ENCODE data around the gene SDCBP2.

The SDCBP2 gene

DNA sequence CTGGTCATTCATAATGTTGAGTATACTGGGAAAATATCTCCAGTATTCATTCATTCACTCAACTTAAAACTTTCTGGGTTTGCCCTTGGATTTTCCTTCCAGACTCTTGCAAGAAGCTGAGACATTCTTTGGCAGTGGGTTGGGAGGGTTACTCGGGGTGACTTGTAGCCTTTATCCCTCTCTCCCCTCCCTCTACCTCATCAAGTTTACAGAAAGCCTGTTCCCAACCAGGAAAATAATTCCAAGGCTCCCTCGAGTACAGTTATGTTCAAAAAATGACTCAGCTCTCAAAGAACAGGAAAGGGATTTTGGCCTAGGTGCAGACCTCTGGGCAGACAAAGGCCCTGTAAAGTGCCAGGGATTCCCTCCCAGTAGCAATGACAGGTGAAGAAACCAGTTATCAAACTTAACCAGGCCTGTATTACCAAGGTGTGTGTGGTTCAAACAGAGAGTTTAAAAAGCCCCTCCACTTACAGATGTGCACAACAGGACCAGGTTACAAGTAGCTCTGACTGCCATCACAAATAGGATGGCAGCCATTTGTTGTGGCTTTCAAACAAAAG, 41.7 kb upstream of the SDCBP2 start:
- no peak overlapping the region for H3K4me3 ChIP-seq (replicated peaks; ENCODE audit: low read depth, low read length)
- DNase-seq (ENCODE audit: extremely low read depth, low read depth) = no peak
- TF ChIP-seq, protein P1, sequence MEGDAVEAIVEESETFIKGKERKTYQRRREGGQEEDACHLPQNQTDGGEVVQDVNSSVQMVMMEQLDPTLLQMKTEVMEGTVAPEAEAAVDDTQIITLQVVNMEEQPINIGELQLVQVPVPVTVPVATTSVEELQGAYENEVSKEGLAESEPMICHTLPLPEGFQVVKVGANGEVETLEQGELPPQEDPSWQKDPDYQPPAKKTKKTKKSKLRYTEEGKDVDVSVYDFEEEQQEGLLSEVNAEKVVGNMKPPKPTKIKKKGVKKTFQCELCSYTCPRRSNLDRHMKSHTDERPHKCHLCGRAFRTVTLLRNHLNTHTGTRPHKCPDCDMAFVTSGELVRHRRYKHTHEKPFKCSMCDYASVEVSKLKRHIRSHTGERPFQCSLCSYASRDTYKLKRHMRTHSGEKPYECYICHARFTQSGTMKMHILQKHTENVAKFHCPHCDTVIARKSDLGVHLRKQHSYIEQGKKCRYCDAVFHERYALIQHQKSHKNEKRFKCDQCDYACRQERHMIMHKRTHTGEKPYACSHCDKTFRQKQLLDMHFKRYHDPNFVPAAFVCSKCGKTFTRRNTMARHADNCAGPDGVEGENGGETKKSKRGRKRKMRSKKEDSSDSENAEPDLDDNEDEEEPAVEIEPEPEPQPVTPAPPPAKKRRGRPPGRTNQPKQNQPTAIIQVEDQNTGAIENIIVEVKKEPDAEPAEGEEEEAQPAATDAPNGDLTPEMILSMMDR (IDR thresholded peaks at IDR 0.05; ENCODE audit: low read depth, low read length, missing control alignments) = no peak

DNA sequence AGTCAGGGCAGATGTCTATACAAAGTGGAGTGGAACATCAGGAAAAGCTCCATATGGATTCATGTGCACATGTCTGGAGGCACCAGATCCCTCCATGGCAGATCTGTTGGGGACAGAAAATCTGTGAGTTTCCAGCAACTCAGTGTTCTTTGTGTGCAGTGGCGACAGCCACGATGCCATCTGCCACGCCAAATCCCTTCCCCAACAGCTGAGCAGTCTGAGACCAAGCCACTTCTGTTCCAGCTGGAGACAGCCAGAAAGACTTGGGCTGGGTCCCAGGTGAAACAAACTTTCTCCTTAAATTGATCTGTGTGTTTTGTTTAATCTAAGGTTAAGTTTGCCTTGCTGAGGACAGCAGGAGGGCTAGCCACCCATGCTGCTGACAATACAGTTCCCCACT, 41.0 kb upstream of the SDCBP2 start:
- no peak for DNase-seq (ENCODE audit: extremely low read depth, low read depth)
- TF ChIP-seq, protein P1 (IDR thresholded peaks at IDR 0.05; ENCODE audit: low read depth, low read length, missing control alignments) = no peak
- H3K4me3 ChIP-seq (replicated peaks; ENCODE audit: low read depth, low read length) = no peak overlapping the region

DNA sequence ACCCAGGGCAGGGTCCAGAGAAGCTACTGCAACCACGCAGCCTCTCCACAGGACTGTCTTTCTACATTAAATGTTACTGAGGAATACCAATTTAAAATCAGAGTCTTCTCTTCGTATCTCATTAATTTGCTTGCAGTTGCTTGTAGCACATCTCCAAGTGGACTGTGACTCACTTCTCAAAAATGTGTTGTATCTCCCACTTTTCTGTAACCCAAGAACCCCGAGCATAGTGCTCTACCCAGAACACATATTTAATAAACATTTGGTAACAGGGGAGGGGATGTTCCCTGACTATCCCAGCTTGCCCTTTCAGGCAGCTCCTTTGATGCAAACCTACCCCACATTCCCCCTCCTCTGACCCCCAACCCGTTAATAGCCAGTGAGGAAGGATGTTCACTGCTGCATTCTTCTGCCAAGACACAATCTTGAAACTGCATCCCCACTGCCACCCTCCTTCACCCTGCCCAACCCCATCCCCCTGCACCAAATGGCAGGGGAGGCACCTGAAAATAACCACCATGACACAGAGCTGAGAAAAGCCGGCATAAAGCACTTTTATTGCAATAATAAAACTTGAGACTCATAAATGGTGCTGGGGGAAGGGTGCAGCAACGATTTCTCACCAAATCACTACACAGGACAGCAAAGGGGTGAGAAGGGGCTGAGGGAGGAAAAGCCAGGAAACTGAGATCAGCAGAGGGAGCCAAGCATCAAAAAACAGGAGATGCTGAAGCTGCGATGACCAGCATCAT, 39.7 kb upstream of the SDCBP2 start:
- DNase-seq (ENCODE audit: extremely low read depth, low read depth) = no peak
- no peak overlapping the region for H3K4me3 ChIP-seq (replicated peaks; ENCODE audit: low read depth, low read length)
- TF ChIP-seq, protein P1 (IDR thresholded peaks at IDR 0.05; ENCODE audit: low read depth, low read length, missing control alignments) = no peak

DNA sequence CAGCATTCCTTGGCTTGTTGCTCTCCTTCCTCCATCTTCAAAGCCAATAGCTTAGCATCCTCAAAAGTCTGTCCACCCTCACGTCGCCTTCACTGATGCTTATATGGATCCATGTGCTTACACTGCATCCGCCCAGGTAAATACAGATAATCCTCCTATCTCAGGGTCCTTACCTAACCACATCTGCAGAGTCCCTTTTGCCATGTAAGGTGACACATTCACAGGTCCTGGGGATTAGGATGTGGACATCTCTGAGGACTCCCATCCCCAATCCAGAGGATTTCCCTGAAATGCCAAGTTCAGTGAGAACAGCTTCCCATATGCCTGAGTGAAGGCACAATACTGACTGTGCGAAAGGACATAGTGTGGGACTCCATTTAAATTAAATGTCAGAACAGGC, 38.5 kb upstream of the SDCBP2 start:
- TF ChIP-seq, protein P1 (IDR thresholded peaks at IDR 0.05; ENCODE audit: low read depth, low read length, missing control alignments) = no peak
- H3K4me3 ChIP-seq (replicated peaks; ENCODE audit: low read depth, low read length) = no peak overlapping the region
- no peak for DNase-seq (ENCODE audit: extremely low read depth, low read depth)

DNA sequence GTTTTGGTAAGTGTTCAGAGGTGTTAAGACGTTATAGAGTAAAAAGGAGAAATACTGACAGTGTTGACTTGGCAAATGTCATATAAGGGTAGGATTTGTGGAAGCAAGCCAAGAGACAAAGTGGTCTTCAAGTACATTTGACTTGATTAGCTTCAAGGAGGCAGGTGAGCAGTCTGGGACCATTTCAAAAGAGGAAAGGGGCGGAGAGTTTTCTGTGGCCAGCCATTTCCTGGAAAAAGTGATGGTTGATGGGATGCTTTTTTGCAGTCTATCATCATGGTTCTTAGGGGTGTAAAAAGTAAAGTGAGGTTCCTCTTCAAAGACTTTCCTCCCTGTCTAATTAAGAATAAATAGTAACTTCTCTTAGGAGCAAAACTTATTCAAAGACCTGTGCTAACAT, 35.2 kb upstream of the SDCBP2 start:
- no peak for DNase-seq (ENCODE audit: extremely low read depth, low read depth)
- no peak overlapping the region for H3K4me3 ChIP-seq (replicated peaks; ENCODE audit: low read depth, low read length)
- TF ChIP-seq, protein P1 (IDR thresholded peaks at IDR 0.05; ENCODE audit: low read depth, low read length, missing control alignments) = no peak

DNA sequence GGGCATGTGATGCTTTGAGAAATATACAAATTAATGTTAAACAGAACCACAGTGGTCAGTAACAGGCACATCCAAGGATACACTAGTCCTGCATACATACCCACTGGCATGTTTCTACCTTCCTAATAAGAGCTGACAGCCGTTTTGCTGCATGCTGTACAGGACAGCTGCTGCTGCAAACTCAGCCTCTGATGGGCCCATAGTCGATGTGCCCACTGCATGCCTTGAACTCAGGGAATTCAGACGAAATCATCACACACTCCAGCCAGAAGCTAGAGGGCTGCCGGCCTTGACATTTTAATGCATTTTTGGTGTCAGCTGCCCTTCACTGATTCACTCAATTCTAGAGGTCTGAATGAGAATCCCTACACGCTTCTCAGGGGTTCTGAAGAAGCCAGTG, 34.6 kb upstream of the SDCBP2 start:
- H3K4me3 ChIP-seq (replicated peaks; ENCODE audit: low read depth, low read length) = no peak overlapping the region
- no peak for DNase-seq (ENCODE audit: extremely low read depth, low read depth)
- TF ChIP-seq, protein P1 (IDR thresholded peaks at IDR 0.05; ENCODE audit: low read depth, low read length, missing control alignments) = no peak

Data from HFF-Myc (cell line).